ENCODE data around the gene PHB1.

The PHB1 gene

GRCh38 chr17:49414622-49415350 lies at the start of gene PHB1:
Gene PHB1 (minus strand): TSS chr17:49414882. CDS start chr17:49413264, 1,618 bp downstream.
- peak; percentile 95 for DNase-seq

GRCh38 chr17:49464049-49464448 lies 49.4 kb upstream of the PHB1 start:
- DNase-seq = no peak

GRCh38 chr17:49461580-49461979 lies 46.9 kb upstream of the PHB1 start:
- no peak for DNase-seq

GRCh38 chr17:49460401-49460800 lies 45.7 kb upstream of the PHB1 start:
- DNase-seq = no peak

DNA sequence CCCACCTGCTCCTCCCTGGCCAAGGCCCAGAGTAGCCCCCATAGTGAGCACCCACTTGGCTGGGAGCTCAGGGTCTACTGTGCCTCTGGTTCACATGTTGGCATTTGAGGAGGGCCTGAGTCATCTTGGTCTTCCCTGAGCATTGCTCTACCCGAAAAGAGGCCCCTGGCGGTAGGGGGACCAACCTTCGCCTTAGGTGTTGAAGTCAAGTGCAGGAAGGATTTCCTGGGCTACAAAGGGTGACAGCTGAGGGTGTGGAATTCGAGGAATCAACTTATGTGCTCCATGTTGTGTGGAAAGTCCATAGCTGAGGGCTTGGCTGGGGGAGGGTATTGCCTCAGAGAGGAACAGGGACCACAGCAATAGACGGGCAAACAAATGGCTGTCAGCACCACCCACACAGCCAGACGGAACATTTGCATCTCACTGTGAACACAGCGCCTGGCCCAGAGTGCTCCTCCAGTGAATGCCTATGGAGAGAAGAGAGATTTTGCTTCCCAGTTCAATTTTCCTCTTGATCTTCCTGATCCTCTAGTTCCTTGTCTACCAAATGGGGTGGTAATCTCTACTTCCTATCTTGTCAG lies 44.8 kb upstream of the PHB1 start:
- no peak for DNase-seq

GRCh38 chr17:49457564-49458535 lies 43.2 kb upstream of the PHB1 start:
- no peak for DNase-seq

DNA sequence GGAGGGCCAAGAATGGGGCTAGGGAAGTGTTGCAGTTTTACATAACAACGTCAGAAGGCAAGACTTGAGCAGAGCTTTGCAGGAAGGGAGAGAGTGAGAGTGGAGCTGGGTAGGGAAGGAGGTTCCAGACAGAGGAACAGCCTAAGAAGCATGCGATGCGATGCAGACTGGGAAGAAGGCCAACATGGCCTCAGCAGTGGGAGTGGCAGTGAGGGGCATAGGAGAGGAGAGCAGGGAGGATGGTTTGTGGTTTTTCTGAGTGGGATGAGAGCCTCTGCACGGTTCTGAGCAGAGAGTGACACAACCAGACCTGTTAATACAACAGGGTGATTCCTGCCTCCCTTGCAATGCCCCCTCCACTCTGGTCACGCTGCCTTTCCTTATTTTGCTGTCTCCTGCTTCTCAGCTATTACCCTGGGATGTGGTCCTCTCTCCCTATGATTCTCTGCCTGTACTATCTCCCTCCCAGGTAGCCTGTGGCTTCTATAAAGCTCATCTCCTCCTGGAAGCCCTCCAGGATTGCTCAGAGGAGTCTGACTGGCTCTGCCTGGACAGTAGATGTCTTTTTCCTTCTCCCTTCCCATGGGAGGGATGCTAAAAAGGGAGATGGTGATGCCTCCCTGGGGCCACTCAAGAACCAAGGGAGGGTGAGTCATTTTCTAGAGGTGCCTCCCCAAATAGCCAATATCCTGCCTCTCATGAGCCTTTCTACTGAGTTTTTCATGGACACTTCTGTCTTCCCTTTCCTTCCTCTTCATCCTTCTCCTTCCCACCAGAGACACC lies 41.7 kb upstream of the PHB1 start:
- DNase-seq = no peak

DNA sequence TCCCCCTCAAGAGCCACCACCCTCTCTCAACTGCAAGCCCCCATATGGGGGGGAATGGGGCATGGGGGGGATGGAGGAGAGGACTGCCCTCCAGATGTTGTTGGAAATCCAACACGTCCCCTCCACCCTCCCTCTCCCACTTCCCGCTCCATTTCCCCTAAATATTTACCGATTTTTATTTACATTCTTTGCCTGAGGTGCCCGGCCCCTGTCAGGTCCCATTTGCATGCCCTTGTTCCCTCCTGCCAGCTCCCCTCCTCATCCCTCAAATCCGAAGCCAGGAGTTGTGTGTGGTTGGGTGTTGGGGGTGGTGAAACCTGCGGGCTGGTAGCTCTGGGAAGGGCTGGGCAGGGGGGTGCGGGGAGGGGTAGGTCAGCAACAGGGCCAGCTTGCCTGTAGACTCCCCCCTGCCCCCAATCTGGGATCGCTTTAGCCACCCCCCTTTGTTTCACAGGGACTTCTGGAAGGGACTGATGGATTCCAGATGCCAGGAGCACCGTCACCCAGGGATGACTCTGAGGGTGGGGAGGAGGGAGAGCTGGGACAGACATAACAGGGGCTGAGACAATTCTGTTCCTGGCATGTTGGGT lies 40.7 kb upstream of the PHB1 start:
- no peak for DNase-seq

- DNase-seq = no peak
Measured at GRCh38 chr17:49454050-49454449, 39.4 kb upstream of the PHB1 start.

DNA sequence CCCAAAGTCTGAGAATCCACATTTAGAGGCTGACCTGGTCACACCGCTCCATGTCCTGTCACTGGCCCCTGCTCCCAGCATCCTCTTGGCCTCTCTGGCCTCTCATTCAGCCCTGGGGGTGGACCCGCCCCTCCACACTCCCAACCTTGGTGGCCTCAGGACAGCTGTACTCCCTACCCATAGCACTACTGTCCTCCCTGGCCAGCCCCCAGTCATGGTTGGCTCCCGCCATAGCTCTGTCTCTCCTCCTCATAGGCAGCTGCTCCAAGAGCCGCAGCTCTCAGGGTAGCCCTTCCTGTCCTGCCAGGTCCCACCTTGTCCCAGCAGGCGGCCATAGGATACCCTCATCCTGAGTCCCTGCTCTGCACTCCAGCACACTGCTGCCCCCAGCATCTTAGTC lies 38.0 kb upstream of the PHB1 start:
- no peak for DNase-seq

- DNase-seq = no peak
Measured at GRCh38 chr17:49452201-49452600, 37.5 kb upstream of the PHB1 start.

DNA sequence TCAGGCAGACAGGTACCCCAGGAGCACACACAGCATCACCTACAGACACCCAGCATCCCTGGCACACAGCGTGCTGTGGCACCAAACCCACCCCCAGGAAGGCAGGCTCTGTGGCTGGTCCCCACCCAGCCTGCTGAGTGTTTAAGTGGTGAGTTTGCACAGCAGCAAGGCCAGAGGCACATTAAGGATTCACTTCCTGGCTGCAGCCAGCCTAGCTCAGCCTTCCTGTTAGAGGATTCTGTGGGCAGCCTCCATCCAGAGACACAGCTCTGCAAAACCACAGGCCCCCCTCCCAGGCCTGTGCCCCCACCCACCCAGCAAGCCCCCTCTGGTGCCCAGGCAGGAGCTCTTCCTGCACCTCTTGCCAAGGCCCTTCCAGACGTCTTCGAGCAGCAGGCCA lies 36.1 kb upstream of the PHB1 start:
- DNase-seq = no peak

- DNase-seq = no peak
Measured at GRCh38 chr17:49450181-49450580, 35.5 kb upstream of the PHB1 start.

DNA sequence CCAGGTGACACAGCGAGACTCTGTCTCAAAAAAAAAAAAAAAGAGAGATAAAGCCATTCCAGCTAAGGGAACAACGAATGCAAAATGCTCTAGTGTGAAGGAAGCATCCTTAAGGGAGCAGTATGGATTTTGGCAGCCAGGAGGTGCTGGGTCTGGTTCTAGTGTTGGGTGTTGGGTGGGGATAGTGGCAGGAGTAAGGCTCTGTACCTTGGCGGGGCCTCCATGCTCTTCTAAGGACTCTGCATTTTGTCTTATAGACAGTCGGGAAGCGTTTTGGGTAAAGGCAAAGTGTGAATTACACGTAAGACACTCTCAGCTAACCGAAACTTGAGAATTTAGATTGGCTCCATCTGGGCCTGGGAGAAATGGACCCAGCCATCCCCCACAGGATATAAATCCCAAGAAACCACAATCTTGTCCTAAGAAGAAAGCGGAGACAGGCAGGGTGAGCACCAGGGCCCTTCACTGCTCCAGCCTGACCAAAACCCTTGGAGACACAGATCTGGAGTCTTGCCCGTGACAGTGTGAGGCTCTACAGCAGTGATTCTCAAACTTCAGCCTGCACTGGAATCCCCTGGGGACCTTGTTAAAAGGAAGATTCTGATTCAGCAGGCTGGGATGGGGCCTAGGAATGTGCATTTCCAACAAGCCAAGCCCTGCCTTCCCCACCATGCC lies 33.1 kb upstream of the PHB1 start:
- no peak for DNase-seq

DNA sequence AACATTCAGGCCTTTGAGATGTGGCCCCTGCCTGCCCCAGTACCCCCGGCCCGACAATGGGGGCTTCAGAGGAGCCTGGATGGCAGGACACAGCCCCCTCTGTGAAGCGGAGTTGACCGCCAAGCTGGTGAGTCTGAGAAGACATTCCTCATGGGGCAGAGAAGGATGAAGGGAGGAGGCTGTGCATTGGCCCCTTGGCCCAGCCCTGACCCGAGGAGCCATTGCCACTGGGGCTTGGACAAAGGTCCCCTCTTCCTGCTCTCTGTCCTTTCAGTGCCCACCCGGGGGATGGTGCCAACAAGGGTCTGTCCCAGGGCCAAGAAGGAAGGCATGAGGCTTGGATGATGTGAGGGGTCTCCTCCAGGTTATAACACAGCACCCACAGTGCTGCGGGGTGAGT lies 30.9 kb upstream of the PHB1 start:
- DNase-seq = no peak

DNA sequence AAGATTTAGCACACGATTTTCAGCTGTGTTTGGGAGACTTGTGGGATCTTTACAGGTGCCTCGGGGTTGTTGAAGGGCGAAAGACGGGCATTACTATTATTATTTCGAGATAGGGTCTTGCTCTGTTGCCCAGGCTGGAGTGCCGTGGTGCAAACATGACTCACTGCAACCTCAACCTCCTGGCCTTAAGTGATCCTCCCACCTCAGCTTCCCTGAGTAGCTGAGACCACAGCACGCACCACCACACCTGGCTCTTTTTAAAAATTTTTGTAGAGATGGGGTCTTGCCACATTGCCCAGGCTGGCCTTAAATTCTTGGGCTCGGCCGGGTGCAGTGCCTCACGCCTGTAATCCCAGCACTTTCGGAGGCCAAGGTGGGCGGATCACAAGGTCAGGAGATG lies 29.7 kb upstream of the PHB1 start:
- DNase-seq = no peak

DNA sequence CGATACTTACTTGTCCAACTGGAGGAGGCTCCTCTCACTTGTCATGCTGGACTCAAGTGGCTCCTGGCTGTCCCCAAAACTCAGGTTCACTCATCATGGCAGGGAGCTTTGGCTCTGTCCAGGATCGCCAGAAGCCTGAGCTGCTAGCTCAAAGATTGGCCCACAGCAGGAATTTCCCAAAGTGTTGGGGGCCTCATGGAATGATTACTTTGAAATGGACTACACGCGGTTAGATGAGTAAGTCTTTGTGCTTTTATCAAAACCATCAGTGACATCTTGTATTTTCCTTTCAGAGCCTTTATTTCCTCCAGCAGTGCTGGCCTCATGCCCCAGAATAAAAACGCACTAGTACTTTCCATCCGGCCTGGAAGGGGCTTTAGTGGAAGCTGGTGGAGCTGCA lies 29.2 kb upstream of the PHB1 start:
- no peak for DNase-seq

DNA sequence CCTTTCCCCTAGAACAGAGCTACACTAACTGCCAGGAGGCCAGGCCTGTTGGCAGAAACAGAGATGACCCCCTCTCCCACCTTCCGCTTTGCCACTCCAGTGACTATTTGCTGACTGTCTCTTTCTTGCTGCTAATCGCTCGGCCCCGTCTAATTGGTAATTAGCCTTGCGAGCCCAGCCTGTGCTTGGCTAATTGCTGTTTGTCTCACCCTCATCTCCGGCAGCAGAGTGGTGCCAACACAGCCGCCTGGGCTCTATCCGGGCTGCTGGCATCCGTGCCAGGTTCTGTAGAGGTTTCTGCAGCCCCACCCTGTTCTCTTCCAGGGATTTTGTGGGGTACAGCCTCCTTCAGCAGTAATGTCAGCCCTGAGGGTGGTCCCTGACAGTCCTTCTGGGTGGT lies 27.4 kb upstream of the PHB1 start:
- DNase-seq = no peak

- DNase-seq = no peak
Measured at GRCh38 chr17:49441578-49441977, 26.9 kb upstream of the PHB1 start.

GRCh38 chr17:49440581-49440980 lies 25.9 kb upstream of the PHB1 start:
- DNase-seq = no peak

DNA sequence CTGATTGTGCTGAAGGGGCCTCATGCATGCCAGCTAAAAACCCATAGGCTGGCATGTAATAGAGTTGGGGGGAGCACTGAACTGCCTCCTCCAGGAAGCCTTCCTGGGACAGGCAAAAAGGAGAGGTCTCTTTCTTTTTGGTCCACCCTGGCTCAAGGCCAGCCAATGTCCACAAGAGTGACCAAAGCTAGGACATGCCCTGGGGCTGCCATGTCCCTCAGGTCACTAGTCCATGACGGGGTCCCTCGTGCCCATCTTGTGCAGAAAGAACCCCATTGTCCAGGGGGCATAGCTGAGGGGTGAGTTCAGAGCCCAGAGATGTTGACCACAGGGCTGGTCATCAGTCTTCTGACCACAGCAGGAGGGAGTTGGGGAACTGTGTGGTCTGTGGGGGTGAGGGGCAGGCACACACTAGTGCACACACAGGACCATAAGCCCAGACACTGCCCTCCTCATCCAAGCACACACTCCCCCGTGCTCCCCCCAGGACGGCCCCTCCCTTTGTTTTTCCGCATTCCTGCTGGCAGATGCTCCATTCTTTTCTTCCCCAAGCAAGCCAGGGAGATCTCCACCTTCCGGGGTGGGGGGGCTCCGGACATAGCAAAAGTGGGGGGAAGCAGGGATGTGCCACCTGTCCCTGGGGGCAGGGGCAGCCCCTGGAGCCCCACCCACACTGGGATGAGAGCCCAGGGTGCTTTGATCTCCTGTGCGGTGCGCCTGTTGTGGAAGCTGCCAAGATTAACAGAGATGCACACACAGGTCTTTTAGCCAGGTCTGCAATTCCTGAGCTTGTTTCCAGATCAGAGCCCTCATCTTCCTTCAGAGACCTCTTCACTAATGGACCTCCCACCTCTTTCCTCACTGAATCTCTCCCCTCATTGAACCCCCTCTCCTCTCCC lies 25.2 kb upstream of the PHB1 start:
- DNase-seq = no peak
